Measurements from ENCODE around the gene FNDC7. TPM values are rescaled to one million over a fixed set of nuclear protein-coding genes. Genes with fewer than 3 reads are reported as not detected.

The FNDC7 gene
- total and polyA plus RNA-seq, 9 donors: 0.13 to 0.22 (median 0.15) TPM; not detected in 6

DNA sequence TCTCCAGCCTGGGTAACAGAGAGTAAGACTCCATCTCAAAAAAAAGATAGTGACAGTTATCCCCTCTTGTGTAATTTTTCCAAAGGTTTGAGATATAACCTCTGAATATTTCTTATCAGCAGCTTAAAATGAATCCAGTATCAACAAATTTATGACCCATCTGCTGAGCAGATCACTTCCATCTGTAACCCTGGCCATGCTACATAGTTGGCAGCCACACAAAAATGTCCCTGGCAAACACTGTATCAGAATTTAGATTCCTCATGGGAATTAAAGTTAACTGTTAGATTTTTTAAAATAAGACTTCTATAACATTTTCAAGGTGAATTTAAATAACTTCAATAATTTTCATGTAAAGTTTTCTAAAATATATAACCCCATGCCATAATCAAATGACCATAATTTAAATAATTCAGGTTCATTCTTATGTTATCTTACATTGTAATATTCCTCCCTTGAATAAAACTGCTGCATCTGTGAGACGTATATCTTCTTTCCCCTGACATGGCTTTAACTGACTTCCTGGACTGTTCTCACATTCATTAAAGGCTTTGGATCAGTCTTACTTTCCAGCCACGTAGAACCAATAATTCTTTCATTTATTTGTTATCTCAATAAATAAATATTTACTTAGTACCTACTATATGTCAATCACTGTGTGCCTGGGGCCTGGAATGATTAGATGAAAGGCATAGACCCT lies 25.9 kb upstream of the FNDC7 start:
- 41 to 48% (median 42%) methylated on average over 2 of the region's 2 CpGs for WGBS, 3 donors
- intact Hi-C loops (cut with DNase I): no loop called here
- no peaks in the 10 kb centered on the region for H3K9me3 ChIP-seq
- DNase-seq: no peak
- peaks cover 2% of the 10 kb centered on the region for H3K4me1 ChIP-seq (ENCODE audit: insufficient read depth)
- TF ChIP-seq EP300 (IDR thresholded peaks at IDR 0.05) (no peak), CTCF (IDR thresholded peaks at IDR 0.05) (no peak), POLR2A (IDR thresholded peaks at IDR 0.05) (no peak)
- no peaks in the 10 kb centered on the region for H3K27me3 ChIP-seq
- no peaks in the 10 kb centered on the region for H3K36me3 ChIP-seq
- H3K27ac ChIP-seq: no peak overlapping the region
- no peak overlapping the region for H3K4me3 ChIP-seq

DNA sequence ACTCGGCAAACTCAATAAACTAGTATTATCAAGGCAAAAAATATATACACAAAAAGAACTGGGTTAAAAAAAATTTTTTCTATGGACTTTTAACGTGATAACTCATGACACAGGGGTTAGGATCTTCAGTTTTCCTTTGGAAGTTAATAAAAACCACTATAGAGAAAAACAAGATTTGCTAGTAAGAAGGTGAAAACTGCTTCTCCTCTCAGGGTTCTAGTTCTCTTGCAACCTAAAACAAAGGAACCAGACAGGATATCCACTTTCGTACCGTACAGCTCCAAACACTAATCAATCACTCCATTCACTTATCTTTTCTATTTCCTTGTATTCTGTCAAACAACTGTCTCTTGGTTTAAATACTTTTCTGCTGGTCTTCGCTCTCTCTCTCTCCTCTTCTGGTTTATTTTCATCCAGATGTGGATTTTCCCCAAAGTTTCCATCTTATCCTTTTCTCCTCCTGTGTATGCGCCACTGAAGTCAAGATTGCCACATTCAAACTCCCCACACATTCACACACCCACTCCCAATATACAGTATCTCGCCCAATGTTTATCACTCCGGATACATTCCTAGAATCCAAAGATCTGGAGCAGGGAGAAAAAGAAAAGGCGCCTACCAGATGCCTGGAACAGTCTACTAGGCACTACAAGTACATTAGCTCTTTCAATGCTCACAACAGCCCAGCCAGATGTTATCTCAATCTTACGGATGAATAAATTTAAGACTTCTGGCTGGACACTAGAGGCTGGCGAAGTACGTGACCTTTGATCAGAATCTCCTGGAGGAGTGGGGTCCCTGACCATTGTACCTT lies 21.4 kb upstream of the FNDC7 start:
- intact Hi-C loops (cut with DNase I): loop anchor here in 1 of 4 donors (10.0 kb wide), 1 partner anchor 53 kb away; the partner anchor contains the start of gene STXBP3
- Histone ChIP-seq H3K27ac (peak overlapping the region; percentile 63 to 97), H3K9me3 (no peaks in the 10 kb centered on the region), H3K36me3 (no peaks in the 10 kb centered on the region), H3K4me3 (peak overlapping the region; percentile 89), H3K4me1 (ENCODE audit: insufficient read depth) (peaks cover 2% of the 10 kb centered on the region), H3K27me3 (no peaks in the 10 kb centered on the region)
- no peak for TF ChIP-seq POLR2A (IDR thresholded peaks at IDR 0.05)
- no peak for TF ChIP-seq CTCF (IDR thresholded peaks at IDR 0.05)
- no peak for TF ChIP-seq EP300 (IDR thresholded peaks at IDR 0.05)
- WGBS, 3 donors: 22 to 29% (median 24%) methylated on average over 12 of the region's 12 CpGs
- no peak for DNase-seq

GRCh38 chr1:108691942-108692723 lies 20.6 kb upstream of the FNDC7 start, which contains the start of gene PRPF38B:
Gene PRPF38B (plus strand): TSS chr1:108692310. CDS start chr1:108692592, 282 bp downstream.
- H3K4me3 ChIP-seq: peak within 1 kb of the TSS; percentile 89
- intact Hi-C loops (cut with DNase I): loop anchor here in 1 of 4 donors (10.0 kb wide), 1 partner anchor 53 kb away; the partner anchor contains the start of gene STXBP3
- H3K9me3 ChIP-seq: no peaks in the 10 kb centered on the region
- H3K27me3 ChIP-seq: no peaks in the 10 kb centered on the region
- H3K4me1 ChIP-seq (ENCODE audit: insufficient read depth): peaks cover 2% of the 10 kb centered on the region
- peak within 1 kb of the TSS; percentile 63 to 97 for H3K27ac ChIP-seq
- no peaks in the 10 kb centered on the region for H3K36me3 ChIP-seq
- DNase-seq: peak; percentile 90 to 96 (median 94)
- TF ChIP-seq EP300 (IDR thresholded peaks at IDR 0.05) (no peak), POLR2A (IDR thresholded peaks at IDR 0.05) (peak; percentile 95), CTCF (IDR thresholded peaks at IDR 0.05) (no peak)
- WGBS, 3 donors: 0% methylated on average over 45 to 59 of the region's 59 CpGs
